DND-41 (cell line): ENCODE measurements around the gene PDLIM5.

Experiments
- ATAC-seq: fragments of 200-7000 bp; cut with Tn5 transposase; 3 replicates; pipeline ENCODE4 v1.9.1; 2021; ENCODE audit warnings: low read depth; ENCODE audit not compliant: insufficient read depth
- DNase-seq: peaks from one replicate; pipeline ENCODE4 v3.0.0-alpha.2; 2020
- H2AFZ ChIP-seq: 2 replicates; pipeline ENCODE4 v1.6.0; 2012; ENCODE audit warnings: low read depth, low read length
- H3K27ac ChIP-seq: 2 replicates; pipeline ENCODE4 v1.5.1; 2012; ENCODE audit warnings: low read length, inconsistent platforms
- H3K27me3 ChIP-seq: fragments of 200-600 bp; sonication (generic); 2 replicates; pipeline ENCODE4 v1.6.0; 2012; ENCODE audit warnings: low read length, mild to moderate bottlenecking, inconsistent platforms; ENCODE audit not compliant: insufficient read depth, poor library complexity
- H3K36me3 ChIP-seq: 2 replicates; pipeline ENCODE4 v1.5.1; 2012; ENCODE audit warnings: low read length, inconsistent platforms; ENCODE audit not compliant: insufficient read depth
- H3K4me1 ChIP-seq: 2 replicates; pipeline ENCODE4 v1.5.1; 2012; ENCODE audit warnings: mild to moderate bottlenecking, low read length; ENCODE audit not compliant: insufficient read depth
- H3K4me2 ChIP-seq: 2 replicates; pipeline ENCODE4 v1.6.0; 2012; ENCODE audit warnings: mild to moderate bottlenecking, moderate library complexity, low read length, inconsistent platforms; ENCODE audit not compliant: insufficient read depth
- H3K4me3 ChIP-seq, 2 experiments: fragments of 200-600 bp in 1 of 2; shearing (Covaris generic) in 1 of 2; 2 replicates each; pipeline ENCODE4 v1.5.1; 2012 to 2016; ENCODE audit warnings: inconsistent platforms in 2 of 2, low read length in 2 of 2, mild to moderate bottlenecking in 2 of 2, low read depth in 1 of 2, moderate library complexity in 1 of 2
- H3K79me2 ChIP-seq: 2 replicates; pipeline ENCODE4 v1.6.0; 2012; ENCODE audit warnings: low read length, inconsistent platforms; ENCODE audit not compliant: insufficient read depth
- H3K9ac ChIP-seq: 2 replicates; pipeline ENCODE4 v1.6.0; 2012; ENCODE audit warnings: low read depth, mild to moderate bottlenecking, inconsistent platforms, low read length, moderate library complexity
- H3K9me3 ChIP-seq: 2 replicates; pipeline ENCODE4 v1.5.1; 2012; ENCODE audit warnings: low read length, moderate library complexity, mild to moderate bottlenecking, inconsistent platforms; ENCODE audit not compliant: insufficient read depth, severe bottlenecking
- H4K20me1 ChIP-seq: 2 replicates; pipeline ENCODE4 v1.6.0; 2012; ENCODE audit warnings: low read length; ENCODE audit not compliant: insufficient read depth
- CTCF ChIP-seq: IDR thresholded peaks from 2 replicates; pipeline ENCODE4 v1.5.1; 2012; ENCODE audit warnings: borderline replicate concordance, low read length, moderate library complexity, mild to moderate bottlenecking; ENCODE audit not compliant: poor library complexity, severe bottlenecking; ENCODE audit errors: extremely low read depth
- EZH2 ChIP-seq: IDR thresholded peaks from 3 replicates; pipeline ENCODE4 v1.6.1; 2012; ENCODE audit warnings: borderline replicate concordance, low read depth, mild to moderate bottlenecking, moderate library complexity, low read length, inconsistent platforms; ENCODE audit not compliant: severe bottlenecking

PDLIM5 gene

GRCh38 chr4:94714365-94715160, 262.8 kb downstream of the PDLIM5 start:
- Histone ChIP-seq H3K79me2 (no peaks in the 10 kb centered on the region), H3K4me1 (no peaks in the 10 kb centered on the region), H3K36me3 (no peaks in the 10 kb centered on the region), H3K27me3 (no peaks in the 10 kb centered on the region), H3K9me3 (no peaks in the 10 kb centered on the region), H2AFZ (no peak overlapping the region), H4K20me1 (no peaks in the 10 kb centered on the region), H3K9ac (no peak overlapping the region), H3K27ac (no peak overlapping the region), H3K4me3 (no peak overlapping the region), H3K4me2 (no peak overlapping the region)
- TF ChIP-seq CTCF (no peak), EZH2 (no peak)
- DNase-seq (no peak), ATAC-seq (no peak)

- H2AFZ ChIP-seq: no peak overlapping the region
- TF ChIP-seq EZH2 (no peak), CTCF (no peak)
- no peak overlapping the region for H3K4me2 ChIP-seq
- no peaks in the 10 kb centered on the region for H3K36me3 ChIP-seq
- H3K27me3 ChIP-seq: no peaks in the 10 kb centered on the region
- no peaks in the 10 kb centered on the region for H3K79me2 ChIP-seq
- no peaks in the 10 kb centered on the region for H3K4me1 ChIP-seq
- no peaks in the 10 kb centered on the region for H4K20me1 ChIP-seq
- H3K9me3 ChIP-seq: no peaks in the 10 kb centered on the region
- no peak for ATAC-seq
- no peak for DNase-seq
- H3K4me3 ChIP-seq: no peak overlapping the region
- no peak overlapping the region for H3K9ac ChIP-seq
- no peak overlapping the region for H3K27ac ChIP-seq
These were observed 264.0 kb downstream of the PDLIM5 start for GRCh38 chr4:94715726-94716125.
